Medulla oblongata (tissue), 1 donor: ENCODE data around the gene MCTP1.
"Not testable (repeated sequence)": the region's sequence is repeated elsewhere in the genome, so short reads cannot be mapped to it uniquely, and the experiment has no call there.

Source experiments
- DNase-seq: peaks from one replicate; pipeline ENCODE4 v3.0.0-alpha.2; 2015; ENCODE audit errors: extremely low spot score

MCTP1 gene

GRCh38 chr5:95178046-95178651 is 106.7 kb downstream of the MCTP1 start:
- DNase-seq, result no peak

- DNase-seq, result no peak
Observed at GRCh38 chr5:95177456-95177855, 107.4 kb downstream of the MCTP1 start.

GRCh38 chr5:95175106-95175505 is 109.8 kb downstream of the MCTP1 start:
- DNase-seq, result no peak

- DNase-seq, result no peak
Observed at GRCh38 chr5:95172659-95173058, 112.2 kb downstream of the MCTP1 start.

- no peak for DNase-seq
Observed at GRCh38 chr5:95164861-95165260, 120.0 kb downstream of the MCTP1 start.

- no peak for DNase-seq
Observed at GRCh38 chr5:95163079-95163478, 121.8 kb downstream of the MCTP1 start.

GRCh38 chr5:95162231-95162992 is 122.5 kb downstream of the MCTP1 start:
- DNase-seq, result peak; percentile 22

- no peak for DNase-seq
Observed at GRCh38 chr5:95159603-95160002, 125.3 kb downstream of the MCTP1 start.

GRCh38 chr5:95155888-95156287 is 129.0 kb downstream of the MCTP1 start:
- DNase-seq, result no peak

GRCh38 chr5:95153511-95153910 is 131.4 kb downstream of the MCTP1 start:
- no peak for DNase-seq

GRCh38 chr5:95152535-95152934 is 132.4 kb downstream of the MCTP1 start:
- no peak for DNase-seq

- DNase-seq, result no peak
Observed at GRCh38 chr5:95152131-95152530, 132.8 kb downstream of the MCTP1 start.

GRCh38 chr5:95151694-95152093 is 133.2 kb downstream of the MCTP1 start:
- no peak for DNase-seq

- no peak for DNase-seq
Observed at GRCh38 chr5:95149387-95149786, 135.5 kb downstream of the MCTP1 start.

- DNase-seq, result no peak
Observed at GRCh38 chr5:95148453-95148852, 136.4 kb downstream of the MCTP1 start.

- not testable (repeated sequence) for DNase-seq
Observed at GRCh38 chr5:95143858-95144257, 141.0 kb downstream of the MCTP1 start.

- no peak for DNase-seq
Observed at GRCh38 chr5:95142145-95142544, 142.7 kb downstream of the MCTP1 start.

- DNase-seq, result no peak
Observed at GRCh38 chr5:95141141-95141540, 143.8 kb downstream of the MCTP1 start.

GRCh38 chr5:95134326-95134725 is 150.6 kb downstream of the MCTP1 start:
- DNase-seq, result no peak

- DNase-seq, result no peak
Observed at GRCh38 chr5:95132096-95132495, 152.8 kb downstream of the MCTP1 start.

- DNase-seq, result no peak
Observed at GRCh38 chr5:95130941-95131340, 154.0 kb downstream of the MCTP1 start.

GRCh38 chr5:95124731-95125130 is 160.2 kb downstream of the MCTP1 start:
- DNase-seq, result no peak

- DNase-seq, result no peak
Observed at GRCh38 chr5:95124101-95124500, 160.8 kb downstream of the MCTP1 start.

GRCh38 chr5:95114902-95115301 is 170.0 kb downstream of the MCTP1 start:
- DNase-seq, result no peak
